HG02970 (cell line): ENCODE measurements around the gene DTD1.
A peak's percentile ranks its signal among the peaks of the same experiment; 100 is the strongest.

Experiments used
- ATAC-seq: cut with Tn5 transposase; IDR thresholded peaks from one replicate; pipeline ENCODE4 v1.9.1; 2021; ENCODE audit warnings: mild to moderate bottlenecking, moderate library complexity, moderate number of reproducible peaks; ENCODE audit not compliant: unreplicated experiment, low FRiP score

The DTD1 gene

DNA sequence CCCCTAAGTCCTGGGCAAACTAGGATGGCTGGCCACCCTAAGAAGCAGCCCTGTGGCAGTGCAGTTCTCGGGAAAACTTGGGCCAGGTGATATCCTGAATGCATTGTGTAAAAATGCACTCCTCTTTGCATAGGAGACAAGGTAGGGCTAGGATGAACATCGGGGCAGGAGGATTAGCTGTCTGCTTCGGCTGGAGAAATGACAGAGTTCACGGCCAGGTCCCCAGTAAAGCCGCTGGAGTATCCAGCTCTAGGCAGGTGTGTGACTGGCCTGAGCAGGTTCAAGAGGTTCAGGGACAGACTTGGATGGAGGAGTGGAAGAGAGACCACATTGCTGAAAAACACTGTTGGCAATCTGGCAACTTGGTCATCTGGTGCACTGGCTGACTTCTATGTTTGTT is 26.4 kb downstream of the DTD1 start:
- no peak for ATAC-seq

DNA sequence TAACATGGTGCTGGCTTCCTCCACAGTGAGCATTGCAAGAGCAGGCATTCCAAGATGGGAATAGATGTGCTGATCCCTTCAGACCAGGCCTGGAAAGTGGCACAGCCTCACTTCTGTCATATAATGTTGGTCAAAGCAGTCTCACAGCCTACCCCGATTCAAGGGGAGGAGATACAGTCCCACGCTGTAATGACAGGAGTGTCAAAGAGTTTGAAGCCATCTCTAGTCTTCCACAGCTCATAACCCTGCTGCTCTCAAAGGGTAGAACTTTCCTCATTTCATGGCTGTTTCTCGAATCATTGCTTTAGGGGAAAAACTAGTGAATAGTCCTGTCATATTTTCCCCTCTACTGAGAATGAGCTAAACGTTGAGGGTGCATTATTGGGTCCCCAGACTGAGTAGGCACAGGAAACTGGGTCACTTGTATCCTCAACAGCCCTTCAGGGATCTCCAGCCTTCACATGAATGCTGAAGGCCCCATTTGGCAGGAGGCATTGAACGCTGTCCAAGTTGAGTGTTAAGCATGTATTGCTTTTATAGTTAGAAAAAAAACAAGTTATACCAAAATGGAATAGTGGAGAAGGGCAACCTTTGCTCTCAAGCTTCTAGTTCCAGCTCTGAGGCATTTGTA is 27.3 kb downstream of the DTD1 start:
- no peak for ATAC-seq

- ATAC-seq, result no peak
These were observed 33.1 kb downstream of the DTD1 start for GRCh38 chr20:18621004-18621403.

- no peak for ATAC-seq
These were observed 35.5 kb downstream of the DTD1 start for GRCh38 chr20:18623156-18623910.

DNA sequence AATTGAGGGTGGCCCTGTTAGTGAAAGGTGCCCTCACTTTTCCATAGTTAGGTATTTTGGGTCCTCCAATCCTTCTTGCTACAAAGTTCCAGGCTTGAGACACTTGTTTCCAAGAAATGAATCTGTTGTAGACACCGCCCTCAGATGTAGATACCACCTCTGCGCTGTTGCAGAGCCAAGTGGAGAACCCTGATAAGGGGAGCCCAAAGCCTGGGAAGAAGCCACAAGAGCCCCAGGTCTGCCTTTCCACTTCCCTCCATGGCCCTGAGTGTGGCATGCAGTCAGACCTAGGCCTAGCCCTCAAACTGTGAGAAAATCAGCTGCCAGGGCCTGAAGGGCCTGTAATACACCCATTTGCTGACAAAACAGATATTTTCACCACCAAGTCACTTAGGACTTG is 37.1 kb downstream of the DTD1 start:
- ATAC-seq, result no peak

DNA sequence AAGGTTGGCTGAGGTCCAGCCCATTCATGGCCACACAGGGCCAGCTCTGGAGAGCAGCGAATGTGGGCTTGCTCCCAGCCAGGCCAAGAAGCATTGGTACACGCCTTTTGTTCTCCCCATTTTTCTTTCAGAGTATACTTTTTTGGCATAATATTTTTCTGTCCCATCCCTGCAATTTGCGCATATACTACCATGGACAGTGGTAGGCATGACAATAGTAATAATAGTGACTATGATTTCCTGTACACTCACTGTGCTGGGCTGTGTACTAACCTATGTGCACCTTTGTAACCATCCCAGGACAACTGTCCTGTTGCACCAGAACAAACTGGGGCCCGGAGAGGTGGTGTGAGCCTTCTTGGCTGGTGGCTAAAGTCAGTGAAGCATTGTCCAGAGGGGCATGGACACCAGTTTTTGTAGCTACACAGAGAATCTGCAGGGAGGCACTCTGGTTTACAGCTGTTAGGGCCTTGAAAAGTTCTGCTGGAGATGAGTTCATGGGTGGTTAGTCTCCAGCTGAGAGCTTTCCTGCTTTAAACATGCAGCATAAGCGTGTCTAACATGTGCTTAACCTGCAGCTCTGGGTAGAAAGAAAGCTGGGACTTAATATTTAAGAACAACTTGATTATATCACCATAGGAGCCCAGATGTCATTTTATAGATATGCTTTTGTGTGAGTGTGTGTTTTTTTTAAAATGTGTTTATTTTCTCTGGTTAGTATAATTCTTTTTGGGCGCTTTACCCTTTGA is 38.2 kb downstream of the DTD1 start:
- ATAC-seq, result no peak

DNA sequence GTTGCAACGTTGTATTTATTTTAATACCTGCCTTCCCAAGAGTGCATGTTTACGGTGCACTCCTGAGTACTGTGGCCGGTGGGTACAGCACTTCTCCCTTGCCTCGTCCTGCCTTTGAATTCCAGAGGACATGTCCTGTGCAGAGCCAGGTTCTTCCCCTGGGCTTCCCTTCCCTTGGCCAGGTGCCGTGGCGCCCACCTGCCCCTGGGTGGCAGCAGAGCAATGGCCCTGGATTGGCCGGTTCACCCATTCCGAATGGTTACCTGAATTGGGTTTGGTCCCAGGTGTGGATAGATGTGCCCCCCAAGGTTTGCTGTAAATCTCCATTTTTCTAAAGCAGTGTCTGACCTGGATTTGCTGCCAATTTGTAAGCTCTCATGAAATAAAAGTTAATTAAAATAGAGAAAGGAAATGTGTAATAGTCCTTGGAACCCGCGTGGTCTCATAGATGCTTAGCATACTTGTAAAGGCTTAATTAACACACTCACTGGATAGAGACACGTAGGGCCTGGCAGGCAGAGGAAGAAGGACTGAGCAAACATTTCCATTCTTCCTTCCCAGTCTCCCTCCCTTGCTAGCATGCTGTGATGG is 40.6 kb downstream of the DTD1 start:
- no peak for ATAC-seq

DNA sequence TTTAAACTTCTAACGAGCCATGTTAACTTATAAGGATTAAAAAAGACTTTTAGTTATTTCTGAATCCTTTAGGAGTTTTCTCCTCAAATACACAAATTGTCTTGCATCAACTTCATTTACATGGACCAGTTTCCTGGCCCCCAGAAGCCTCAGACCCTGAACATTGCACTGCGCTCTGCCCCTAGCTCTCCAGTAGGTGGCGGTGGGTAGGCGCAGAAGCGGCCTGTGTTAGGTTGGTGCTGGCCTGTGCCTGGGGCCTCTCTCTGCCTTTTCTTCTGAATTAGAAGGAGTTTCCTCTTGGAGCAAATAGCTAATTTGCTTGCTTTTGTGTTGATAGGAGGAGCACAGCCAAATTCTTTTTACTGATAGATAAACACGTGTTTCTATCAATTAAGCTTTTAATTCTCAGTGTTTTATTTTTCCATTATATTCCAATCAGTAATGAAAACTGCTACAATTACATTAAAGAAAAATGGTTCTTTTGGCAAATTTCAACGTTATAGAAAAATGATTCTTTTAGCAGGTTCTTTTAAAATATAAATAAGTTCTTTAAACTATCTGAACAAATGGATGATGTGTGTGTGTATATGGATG is 44.4 kb downstream of the DTD1 start:
- ATAC-seq, result peak; percentile 82

GRCh38 chr20:18633411-18633810 is 45.6 kb downstream of the DTD1 start:
- no peak for ATAC-seq

- no peak for ATAC-seq
These were observed 46.6 kb downstream of the DTD1 start for GRCh38 chr20:18634501-18634900.

- ATAC-seq, result no peak
These were observed 47.5 kb downstream of the DTD1 start for GRCh38 chr20:18635380-18635779.

GRCh38 chr20:18637224-18637623 is 49.4 kb downstream of the DTD1 start:
- ATAC-seq, result no peak

DNA sequence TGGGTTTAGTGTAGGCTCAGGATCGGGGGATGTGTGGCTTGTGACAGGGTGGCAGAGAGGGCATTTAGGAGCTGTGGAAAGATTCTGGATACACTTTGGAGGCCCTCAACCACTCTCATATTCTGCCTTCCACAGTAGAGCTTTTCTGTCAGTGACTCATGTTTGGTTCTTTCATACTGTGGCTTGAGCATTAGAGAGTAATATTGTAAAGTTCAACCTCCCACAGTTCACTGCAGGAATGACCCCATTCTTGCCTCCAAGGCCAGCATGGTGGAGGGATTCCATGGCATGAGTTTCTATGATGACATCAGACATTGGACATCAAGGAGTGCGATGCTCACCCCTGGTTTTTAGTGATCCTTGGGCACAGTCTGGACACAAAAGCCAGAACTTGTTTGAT is 50.9 kb downstream of the DTD1 start:
- ATAC-seq, result no peak

GRCh38 chr20:18639501-18639979 is 51.7 kb downstream of the DTD1 start:
- ATAC-seq, result no peak

DNA sequence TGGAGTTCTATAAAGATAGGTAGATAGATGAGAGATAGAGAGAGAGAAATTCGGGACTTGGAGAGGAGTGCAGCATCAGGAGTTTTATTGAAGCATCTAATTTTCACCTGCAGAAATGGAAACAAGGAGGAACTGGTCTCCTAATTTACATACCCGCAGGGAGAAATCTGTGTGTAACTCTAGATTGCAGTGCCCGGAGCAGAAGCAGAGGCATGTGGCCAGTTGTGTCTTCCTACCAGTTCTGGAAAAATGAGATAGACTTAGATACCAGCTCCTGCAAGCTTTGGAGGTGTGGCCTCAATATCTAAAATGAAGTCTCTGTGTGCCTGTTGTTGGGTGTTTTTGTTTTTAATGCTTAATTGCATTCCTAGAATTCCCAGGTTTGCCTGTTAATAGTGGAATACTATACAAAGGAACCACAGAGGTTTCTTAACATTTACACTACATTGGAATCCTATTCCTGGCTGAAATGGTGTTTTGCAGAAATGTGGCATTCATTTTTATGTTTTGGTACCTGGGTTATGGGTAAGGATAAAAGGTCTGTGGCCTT is 57.4 kb downstream of the DTD1 start:
- ATAC-seq, result no peak

GRCh38 chr20:18645851-18646250 is 58.0 kb downstream of the DTD1 start:
- ATAC-seq, result no peak

DNA sequence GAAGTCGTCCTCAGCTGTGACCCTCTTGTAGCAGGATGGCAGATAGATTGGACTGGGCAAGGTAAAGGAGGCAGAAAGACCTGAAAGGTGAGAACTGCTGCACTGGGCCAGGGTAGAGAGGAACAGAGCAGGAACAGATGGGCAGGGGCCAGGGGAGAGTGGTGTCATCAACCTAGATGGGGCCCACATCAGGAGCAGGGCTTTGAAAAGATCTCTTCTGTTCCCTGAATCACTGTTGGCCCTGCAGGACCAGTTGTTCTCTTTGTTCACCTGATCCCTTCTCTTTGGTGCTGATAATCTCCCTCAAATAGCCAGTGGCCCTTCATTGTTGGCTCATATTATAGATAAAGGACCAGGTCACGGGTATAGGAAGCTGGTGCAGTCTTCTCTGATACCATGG is 59.9 kb downstream of the DTD1 start:
- no peak for ATAC-seq

- no peak for ATAC-seq
These were observed 62.4 kb downstream of the DTD1 start for GRCh38 chr20:18650224-18650623.

GRCh38 chr20:18653736-18654447 is 66.0 kb downstream of the DTD1 start:
- no peak for ATAC-seq

- no peak for ATAC-seq
These were observed 66.6 kb downstream of the DTD1 start for GRCh38 chr20:18654448-18654773.
